HCT116 (cell line): ENCODE data around the gene NDUFAF5. TPM values are rescaled to one million over a fixed set of nuclear protein-coding genes. Genes with fewer than 3 reads are reported as not detected.

Source experiments
- ATAC-seq: fragments of 200-7000 bp; cut with Tn5 transposase; 2 replicates; pipeline ENCODE4 v1.9.1; 2020; ENCODE audit warnings: mild to moderate bottlenecking, moderate library complexity
- BruUV-seq: library from RNA; stranded (reverse); fragments of 400-500 nt; replicated peaks from 2 replicates; lab custom pipeline; 2021; lab: Mats Ljungman, UMichigan
- CTCF ChIA-PET: fragments of 300-600 bp; sonication (Branson Sonifier 250); formaldehyde crosslinking; loops from one replicate; lab custom pipeline; 2021; ENCODE audit warnings: antibody characterized with exemption; lab: Charles Lee
- POLR2A ChIA-PET: fragments of 300-600, 350-600 bp; sonication (Branson Sonifier 250); formaldehyde crosslinking; loops from one replicate; lab custom pipeline; 2021; ENCODE audit warnings: antibody characterized with exemption; lab: Charles Lee
- RAD21 ChIA-PET, 2 experiments: fragments of 300-600 bp; sonication (Branson Sonifier 250); formaldehyde crosslinking; loops; one replicate each; lab custom pipeline; 2023; ENCODE audit warnings: low total read pairs in 2 of 2; ENCODE audit not compliant: uncharacterized antibody in 2 of 2, unreplicated experiment in 2 of 2, low non-redundant PET in 1 of 2; lab: Charles Lee
- DNase-seq: peaks from one replicate; pipeline ENCODE4 v3.0.0-alpha.2; 2010; ENCODE audit warnings: low read depth, low spot score
- H2AFZ ChIP-seq: fragments of 200-600 bp; shearing (Covaris generic), sonication (generic); 2 replicates; pipeline ENCODE4 v1.6.1; 2017; ENCODE audit warnings: low read depth, mixed run types, mixed read lengths, antibody characterized with exemption, low read length; ENCODE audit not compliant: poor library complexity, severe bottlenecking
- H3K27ac ChIP-seq: 2 replicates; pipeline ENCODE4 v1.5.1; 2012; ENCODE audit warnings: low read depth, low read length
- H3K27me3 ChIP-seq: fragments of 200-600 bp; sonication (generic); 2 replicates; pipeline ENCODE4 v1.6.1; 2016; ENCODE audit warnings: mixed run types, low read length, mixed read lengths; ENCODE audit not compliant: insufficient read depth
- H3K36me3 ChIP-seq, 2 experiments: fragments of 200-500 bp in 1 of 2; fragments of 200-600 bp in 1 of 2; sonication (Bioruptor generic) in 1 of 2; sonication (generic) in 1 of 2; 2 replicates each; pipeline versions ENCODE4 v1.5.1 to v1.6.1; 2014 to 2016; ENCODE audit warnings: low read length in 2 of 2, inconsistent platforms in 1 of 2, mixed read lengths in 1 of 2, mixed run types in 1 of 2; ENCODE audit not compliant: insufficient read depth in 2 of 2, control insufficient read depth in 1 of 2
- H3K4me1 ChIP-seq, 2 experiments: fragments of 200-600 bp in 1 of 2; sonication (generic) in 1 of 2; 2 replicates each; pipeline versions ENCODE4 v1.5.1 to v1.6.1; 2012 to 2017; ENCODE audit warnings: low read length in 2 of 2, inconsistent platforms in 1 of 2, mild to moderate bottlenecking in 1 of 2, mixed read lengths in 1 of 2, mixed run types in 1 of 2, moderate library complexity in 1 of 2; ENCODE audit not compliant: insufficient read depth in 2 of 2, control insufficient read depth in 1 of 2
- H3K4me2 ChIP-seq: fragments of 200-600 bp; sonication (generic); 2 replicates; pipeline ENCODE4 v1.6.1; 2017; ENCODE audit warnings: mixed run types, low read length, mixed read lengths
- H3K4me3 ChIP-seq, 2 experiments: fragments of 200-600 bp in 1 of 2; sonication (generic) in 1 of 2; replicated peaks in 1 of 2; 2 replicates each; pipeline ENCODE4 v1.5.1; 2011 to 2016; ENCODE audit warnings: low read length in 2 of 2, control low read depth in 1 of 2, low read depth in 1 of 2, mild to moderate bottlenecking in 1 of 2, mixed read lengths in 1 of 2, mixed run types in 1 of 2
- H3K79me2 ChIP-seq: fragments of 200-600 bp; sonication (generic); 2 replicates; pipeline ENCODE4 v1.6.1; 2017; ENCODE audit warnings: mild to moderate bottlenecking, mixed run types, low read length, moderate library complexity, mixed read lengths; ENCODE audit not compliant: insufficient read depth
- H3K9ac ChIP-seq: fragments of 200-600 bp; sonication (generic); 2 replicates; pipeline ENCODE4 v1.6.1; 2016; ENCODE audit warnings: low read length, mixed read lengths
- H3K9me2 ChIP-seq: fragments of 200-600 bp; sonication (generic), shearing (Covaris generic); 2 replicates; pipeline ENCODE4 v1.6.1; 2017; ENCODE audit warnings: mixed run types, mild to moderate bottlenecking, moderate library complexity; ENCODE audit not compliant: insufficient read depth
- H3K9me3 ChIP-seq, 2 experiments: fragments of 200-500 bp in 1 of 2; fragments of 200-600 bp in 1 of 2; sonication (Bioruptor generic) in 1 of 2; sonication (generic) in 1 of 2; 2 replicates each; pipeline ENCODE4 v1.6.1; 2014 to 2017; ENCODE audit warnings: low read length in 2 of 2, mixed read lengths in 2 of 2, inconsistent platforms in 1 of 2, low read depth in 1 of 2, mild to moderate bottlenecking in 1 of 2, mixed run types in 1 of 2, moderate library complexity in 1 of 2; ENCODE audit not compliant: control insufficient read depth in 1 of 2, insufficient read depth in 1 of 2
- H4K20me1 ChIP-seq: fragments of 200-600 bp; sonication (generic), shearing (Covaris generic); 2 replicates; pipeline ENCODE4 v1.6.1; 2017; ENCODE audit warnings: mixed run types, mild to moderate bottlenecking, moderate library complexity; ENCODE audit not compliant: insufficient read depth
- ATF3 ChIP-seq: IDR thresholded peaks from 2 replicates; pipeline ENCODE4 v1.6.1; 2012
- CBX3 ChIP-seq: IDR thresholded peaks from 2 replicates; pipeline ENCODE4 v1.6.1; 2012; ENCODE audit warnings: low read depth
- CEBPB ChIP-seq: IDR thresholded peaks from 2 replicates; pipeline ENCODE4 v1.6.1; 2012; ENCODE audit warnings: low read depth
- CTCF ChIP-seq, 3 experiments: fragments of 200-600 bp in 1 of 3; sonication (generic) in 1 of 3; IDR thresholded peaks in 2 of 3; conservative IDR thresholded peaks in 1 of 3; 2 replicates each; pipeline ENCODE4 v1.5.1; 2012 to 2017; ENCODE audit warnings: low read depth in 2 of 3, low read length in 2 of 3, antibody characterized with exemption in 1 of 3, borderline replicate concordance in 1 of 3, control low read depth in 1 of 3, mild to moderate bottlenecking in 1 of 3, mixed read lengths in 1 of 3, mixed run types in 1 of 3, moderate library complexity in 1 of 3; ENCODE audit not compliant: insufficient read depth in 1 of 3
- EGR1 ChIP-seq: IDR thresholded peaks from 2 replicates; pipeline ENCODE4 v1.6.1; 2012; ENCODE audit warnings: low read depth
- ELF1 ChIP-seq: IDR thresholded peaks from 2 replicates; pipeline ENCODE4 v1.6.1; 2012; ENCODE audit warnings: low read depth, borderline replicate concordance
- EZH2 ChIP-seq: fragments of 200-600 bp; sonication (generic); IDR thresholded peaks from 2 replicates; pipeline ENCODE4 v1.6.1; 2017; ENCODE audit warnings: antibody characterized with exemption, mixed run types
- JUND ChIP-seq: IDR thresholded peaks from 2 replicates; pipeline ENCODE4 v1.6.1; 2012
- MAX ChIP-seq: IDR thresholded peaks from 2 replicates; pipeline ENCODE4 v1.6.1; 2012
- RAD21 ChIP-seq: IDR thresholded peaks from 2 replicates; pipeline ENCODE4 v1.6.1; 2012; ENCODE audit warnings: low read depth, mild to moderate bottlenecking
- SRF ChIP-seq: IDR thresholded peaks from 2 replicates; pipeline ENCODE4 v1.6.1; 2012; ENCODE audit warnings: low read depth
- TCF7L2 ChIP-seq: IDR thresholded peaks from 2 replicates; pipeline ENCODE4 v1.7.0; 2011; ENCODE audit warnings: borderline replicate concordance, inconsistent platforms; ENCODE audit not compliant: insufficient read depth, insufficient read length; ENCODE audit errors: extremely low read depth
- YY1 ChIP-seq: IDR thresholded peaks from 2 replicates; pipeline ENCODE4 v1.6.1; 2011; ENCODE audit warnings: low read length, low read depth, moderate library complexity, mild to moderate bottlenecking; ENCODE audit not compliant: insufficient replicate concordance; ENCODE audit errors: extremely low read depth
- ZFX ChIP-seq: fragments of 450-650 bp; IDR thresholded peaks from 2 replicates; pipeline ENCODE4 v1.6.1; 2017
- ZNF274 ChIP-seq: fragments of 200-500 bp; sonication (Bioruptor generic); IDR thresholded peaks from 2 replicates; pipeline ENCODE4 v1.6.1; 2014; ENCODE audit warnings: mild to moderate bottlenecking, low read depth, low read length, inconsistent platforms
- intact Hi-C: fragments of 100-400 bp; cut with micrococcal nuclease; formaldehyde crosslinking; loops from 2 replicates; pipeline ENCODE4 v1.10.0; 2022
- total RNA-seq: library from RNA; stranded (reverse); gene quantifications from one replicate; pipeline ENCODE4 v1.2.1, GENCODE V29; 2021; ENCODE audit not compliant: unreplicated experiment

NDUFAF5 gene
- total RNA-seq, 1 experiment from 2014 or later, result 30.8 TPM

- TF ChIP-seq TCF7L2 (no peak), EZH2 (no peak)
- TF ChIP-seq, all 23 proteins: peak for 0
Observed at GRCh38 chr20:13745784-13746183, 39.0 kb upstream of the NDUFAF5 start (continued).

GRCh38 chr20:13749811-13750210, 35.0 kb upstream of the NDUFAF5 start:
- Histone ChIP-seq H3K36me3 (peaks cover 4 to 8% of the 10 kb centered on the region in 2 experiments; a peak in 3 of 4 replicates), H3K79me2 (peaks cover 9% of the 10 kb centered on the region; the same call in 1 of the 2 replicates), H3K27ac (no peak overlapping the region), H3K4me2 (no peak overlapping the region), H3K9ac (no peak overlapping the region), H4K20me1 (0 out of 2 replicates have a peak, but pooled peaks cover 3% of the 10 kb centered on the region), H3K9me3 (no peaks in the 10 kb centered on the region), H3K27me3 (no peaks in the 10 kb centered on the region), H3K9me2 (no peaks in the 10 kb centered on the region), H3K4me1 (no peaks in the 10 kb centered on the region), H2AFZ (no peak overlapping the region), H3K4me3 (no peak overlapping the region)
- intact Hi-C loops, result no loop called here
- TF ChIP-seq EZH2 (no peak), RAD21 (no peak), ZNF274 (no peak), CBX3 (no peak), SRF (no peak), MAX (no peak), TCF7L2 (no peak), CEBPB (no peak), CTCF (IDR thresholded peaks at IDR 0.05 in 2 of 3, conservative IDR thresholded peaks at IDR 0.05 in 1 of 3; ENCODE audit: borderline replicate concordance in 1 of 3, insufficient read depth in 1 of 3, low read depth in 2 of 3, low read length in 2 of 3) (no peak), JUND (no peak), ZFX (no peak), YY1 (no peak), ATF3 (no peak), ELF1 (no peak), EGR1 (no peak)
- BruUV-seq, result no TSS peak
- ChIA-PET RAD21 (no interaction called here), POLR2A (no interaction called here), CTCF (no interaction called here)
- ATAC-seq, result no peak
- no peak for DNase-seq
